OCI-LY1 (cell line): Measurements from ENCODE around the gene NHERF2.

ENCODE experiments used
- CTCF ChIP-seq: fragments of 200-600 bp; sonication (generic), shearing (Covaris generic); IDR thresholded peaks from 2 replicates; pipeline ENCODE4 v1.5.1; 2017; ENCODE audit warnings: mild to moderate bottlenecking, antibody characterized with exemption, low read length, moderate library complexity, mixed read lengths
- EZH2 ChIP-seq: fragments of 200-600 bp; sonication (generic), shearing (Covaris generic); IDR thresholded peaks from 2 replicates; pipeline ENCODE4 v1.8.0; 2017; ENCODE audit warnings: borderline replicate concordance, mixed run types, mild to moderate bottlenecking, antibody characterized with exemption, low read length, moderate library complexity, mixed read lengths

- no peak for TF ChIP-seq CTCF
- no peak for TF ChIP-seq EZH2
Measured at GRCh38 chr16:2036200-2036966, 9.7 kb downstream of the NHERF2 start.
